Prostate gland (tissue), 2 donors: ENCODE results near the gene WDFY1.

ENCODE experiments used
- CTCF ChIP-seq, 4 experiments: fragments of 200-600 bp in 2 of 4; fragments of 450-650 bp in 2 of 4; sonication (generic) in 2 of 4; IDR thresholded peaks; 1 replicate in 3 of 4; 2 replicates in 1 of 4; pipeline ENCODE4 v1.5.1; 2016 to 2019; ENCODE audit warnings: antibody characterized with exemption in 4 of 4, mild to moderate bottlenecking in 2 of 4, moderate library complexity in 2 of 4
- POLR2A ChIP-seq: fragments of 450-650 bp; IDR thresholded peaks from one replicate; pipeline ENCODE4 v1.6.1; 2016; ENCODE audit warnings: antibody characterized with exemption, mild to moderate bottlenecking

DNA sequence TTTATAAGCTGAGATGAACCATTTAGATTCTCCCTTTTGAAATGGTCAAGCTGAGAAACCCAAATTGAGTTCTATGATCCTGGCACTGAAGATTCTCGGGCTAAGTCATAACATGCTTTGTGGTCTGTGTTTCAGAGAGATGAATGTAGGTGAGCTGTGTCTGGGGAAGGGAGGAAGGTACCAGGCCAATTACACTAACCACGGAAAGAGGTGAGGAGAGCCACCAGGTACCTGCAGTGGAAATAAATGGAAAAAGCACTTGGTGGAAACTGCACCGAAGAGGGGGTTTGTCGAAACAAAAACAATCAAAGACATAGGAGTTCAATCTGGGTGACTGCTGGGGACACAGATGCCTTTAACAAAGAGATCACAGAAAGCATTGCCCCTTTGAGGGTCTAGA, 11.2 kb upstream of the WDFY1 start:
- TF ChIP-seq CTCF (IDR thresholded peaks at IDR 0.05), result no peak
- TF ChIP-seq POLR2A, result no peak
